H1 (cell line): Measurements from ENCODE around the gene RETSAT. TPM values are rescaled to one million over a fixed set of nuclear protein-coding genes. Genes with fewer than 3 reads are reported as not detected.

ENCODE experiments used
- USF2 ChIP-seq: IDR thresholded peaks from 2 replicates; pipeline ENCODE4 v1.6.1; 2011; ENCODE audit warnings: low read length, improper control_type of control experiment
- ZNF274 ChIP-seq: IDR thresholded peaks from 2 replicates; pipeline ENCODE4 v1.7.0; 2012; ENCODE audit warnings: low read length, borderline replicate concordance; ENCODE audit errors: extremely low read depth
- polyA plus RNA-seq, 7 experiments: library from polyadenylated mRNA; depleted of rRNA in 3 of 7; stranded (reverse) in 5 of 7; unstranded in 2 of 7; fragments of >200 nt in 5 of 7; fragments of 200-250 nt in 2 of 7; gene quantifications; 1 replicate in 5 of 7; 2 replicates in 1 of 7; 4 replicates in 1 of 7; pipeline versions ENCODE4 v1.2.1 to v1.2.3, GENCODE V29; 2011 to 2013; ENCODE audit warnings: missing spikeins in 2 of 7, mixed read lengths in 2 of 7
- total RNA-seq: library from RNA; stranded (reverse); fragmentation: NEBNext Ultra II Directional; extraction: Animal tissue kit (Norgen Biotek cat#: 25700); gene quantifications from 2 replicates; pipeline ENCODE4 v1.2.1, GENCODE V29; 2021

Gene RETSAT
- total and polyA plus RNA-seq, 2 of the 8 experiments (the other 6 are each of a cell fraction or from before 2014, with no cell fraction given) = 15.8 to 16.7 TPM

GRCh38 chr2:85401464-85401805 is 47.1 kb upstream of the RETSAT start (continued):
- TF ChIP-seq USF2 (no peak), ZNF274 (no peak)
